ENCODE measurements around the gene PDCD11. TPM values are rescaled to one million over a fixed set of nuclear protein-coding genes. Genes with fewer than 3 reads are reported as not detected.

The PDCD11 gene
- total RNA-seq: 10 to 100 TPM; 13.3 to 16.4 TPM
- 21.8 TPM for polyA plus RNA-seq (2013, experiment 1 of 2)
- 26.4 TPM for polyA plus RNA-seq (2013, experiment 2 of 2)
- 43.6 to 503 (median 122) reads per million in 172 experiments for total RNA-seq

- ChIA-PET POLR2A (interaction anchor here (0.8 to 2.8 kb wide), 6 partner anchors 12 to 56 kb away, joined by 3 to 27 read pairs (median 5); partner anchors contain the start of genes CALHM2, PCGF6 and TAF5), CTCF (interaction anchor here (0.8 kb wide), 2 partner anchors 13 to 21 kb away, joined by 3 read pairs; no protein-coding TSS in a partner anchor)
- Mint-ChIP-seq H3K4me1 (ENCODE audit: low read depth) (peaks cover 55% of the 10 kb centered on the region), H3K27me3 (no peaks in the 10 kb centered on the region), H3K36me3 (ENCODE audit: low read depth) (peaks cover 66% of the 10 kb centered on the region), H3K9me3 (no peaks in the 10 kb centered on the region), H3K4me3 (peak within 1 kb of the TSS; percentile 99), H3K27ac (peak within 1 kb of the TSS; percentile 96)
- H3K4me1 ChIP-seq (ENCODE audit: insufficient read depth, low read length): peaks cover 23% of the 10 kb centered on the region
- ATAC-seq (ENCODE audit: poor library complexity) (peak; percentile 98), DNase-seq (peak; percentile 85 to 97 (median 92))
- peaks cover 38% of the 10 kb centered on the region for H3K36me3 ChIP-seq (ENCODE audit: insufficient read depth, low read length)
- no peaks in the 10 kb centered on the region for H3K27me3 ChIP-seq (ENCODE audit: control insufficient read depth in 1 of 2, insufficient read depth in 2 of 2, low read length in 2 of 2)
- H3K4me3 ChIP-seq (ENCODE audit: low read length): peak within 1 kb of the TSS; percentile 95
- intact Hi-C loops (cut with DNase I, micrococcal nuclease): loop anchor here (1.0 kb wide), 1 partner anchor 28 kb away; no protein-coding TSS in a partner anchor
- peak within 1 kb of the TSS; percentile 61 to 67 for H3K27ac ChIP-seq (ENCODE audit: low read depth in 1 of 2, low read length in 2 of 2)
- H3K9me3 ChIP-seq (ENCODE audit: control insufficient read depth in 1 of 2, insufficient read depth in 1 of 2, low read length in 2 of 2): no peaks in the 10 kb centered on the region
- no peak for TF ChIP-seq CTCF (IDR thresholded peaks at IDR 0.05)
These were observed at the start of gene PDCD11, which contains the start of gene ATP5MK for GRCh38 chr10:103396067-103396788. Gene PDCD11, plus strand, starts transcription at chr10:103396626. Its CDS starts 1,801 bp downstream, at chr10:103398427. Gene ATP5MK, minus strand, starts transcription at chr10:103396475. Its CDS starts 4,018 bp downstream, at chr10:103392457.

- H3K9me3 ChIP-seq (ENCODE audit: control insufficient read depth in 1 of 2, insufficient read depth in 1 of 2, low read length in 2 of 2): no peaks in the 10 kb centered on the region
- H3K36me3 Mint-ChIP-seq (ENCODE audit: low read depth): peaks cover 29% of the 10 kb centered on the region
- ATAC-seq (ENCODE audit: poor library complexity): no peak
- H3K9me3 Mint-ChIP-seq: no peaks in the 10 kb centered on the region
- DNase-seq: no peak
- no peak for TF ChIP-seq CTCF (IDR thresholded peaks at IDR 0.05)
- peak overlapping the region; percentile 61 for H3K27ac Mint-ChIP-seq
- POLR2A ChIA-PET: interaction anchor here (1.0 to 3.9 kb wide), 4 partner anchors 18 to 432 kb away, joined by 3 to 28 read pairs (median 5); partner anchors contain the start of genes ATP5MK, CNNM2, PDCD11 and TAF5
- intact Hi-C loops (cut with DNase I, micrococcal nuclease): loop anchor here in 1 of 2 experiments (2.0 kb wide), 1 partner anchor 17 kb away; the partner anchor contains the start of gene TAF5
- H3K27ac ChIP-seq (ENCODE audit: low read depth in 1 of 2, low read length in 2 of 2): no peak overlapping the region
- peak overlapping the region; percentile 86 for H3K4me3 Mint-ChIP-seq
- peaks cover 17% of the 10 kb centered on the region for H3K36me3 ChIP-seq (ENCODE audit: insufficient read depth, low read length)
- peaks cover 22% of the 10 kb centered on the region for H3K4me1 ChIP-seq (ENCODE audit: insufficient read depth, low read length)
- H3K27me3 Mint-ChIP-seq: no peaks in the 10 kb centered on the region
- H3K4me1 Mint-ChIP-seq (ENCODE audit: low read depth): peaks cover 11% of the 10 kb centered on the region
- no peaks in the 10 kb centered on the region for H3K27me3 ChIP-seq (ENCODE audit: control insufficient read depth in 1 of 2, insufficient read depth in 2 of 2, low read length in 2 of 2)
- peak overlapping the region; percentile 77 for H3K4me3 ChIP-seq (ENCODE audit: low read length)
- CTCF ChIA-PET: no interaction called here
These were observed 46.3 kb upstream of the PDCD11 start for GRCh38 chr10:103350175-103350516.

- ATAC-seq (ENCODE audit: poor library complexity): peak; percentile 86
- H3K36me3 ChIP-seq (ENCODE audit: insufficient read depth, low read length): peaks cover 12% of the 10 kb centered on the region
- Mint-ChIP-seq H3K9me3 (no peaks in the 10 kb centered on the region), H3K27me3 (no peaks in the 10 kb centered on the region), H3K36me3 (ENCODE audit: low read depth) (peaks cover 27% of the 10 kb centered on the region), H3K4me3 (peak within 1 kb of the TSS; percentile 86), H3K27ac (peak within 1 kb of the TSS; percentile 61), H3K4me1 (ENCODE audit: low read depth) (peaks cover 11% of the 10 kb centered on the region)
- H3K4me1 ChIP-seq (ENCODE audit: insufficient read depth, low read length): peaks cover 22% of the 10 kb centered on the region
- POLR2A ChIA-PET: interaction anchor here (1.0 to 3.9 kb wide), 5 partner anchors 18 to 433 kb away, joined by 3 to 28 read pairs (median 4); partner anchors contain the start of genes ATP5MK, CNNM2, PDCD11 and TAF5
- H3K27me3 ChIP-seq (ENCODE audit: control insufficient read depth in 1 of 2, insufficient read depth in 2 of 2, low read length in 2 of 2): no peaks in the 10 kb centered on the region
- CTCF ChIA-PET: no interaction called here
- no peak for TF ChIP-seq CTCF (IDR thresholded peaks at IDR 0.05)
- peak within 1 kb of the TSS; percentile 77 for H3K4me3 ChIP-seq (ENCODE audit: low read length)
- peak within 1 kb of the TSS in 1 of 2 donors; percentile 14 for H3K27ac ChIP-seq (ENCODE audit: low read depth in 1 of 2, low read length in 2 of 2)
- H3K9me3 ChIP-seq (ENCODE audit: control insufficient read depth in 1 of 2, insufficient read depth in 1 of 2, low read length in 2 of 2): no peaks in the 10 kb centered on the region
- intact Hi-C loops (cut with DNase I, micrococcal nuclease): loop anchor here (1.0 to 2.0 kb wide), 2 partner anchors 16 to 18 kb away; partner anchors contain the start of gene TAF5 (in 1 of the 2)
- peak; percentile 39 to 83 (median 60) for DNase-seq
These were observed 45.7 kb upstream of the PDCD11 start, which contains the start of gene PCGF6 for GRCh38 chr10:103350517-103351260. Gene PCGF6, minus strand, starts transcription at chr10:103351140. Its CDS starts 74 bp downstream, at chr10:103351066.
